B cell (primary cell): ENCODE measurements around the gene MAD1L1. TPM values are rescaled to one million over a fixed set of nuclear protein-coding genes. Genes with fewer than 3 reads are reported as not detected.

Experiments
- ATAC-seq: fragments of 200-7000 bp; cut with Tn5 transposase; one replicate; pipeline ENCODE4 v1.10.0; 2021; ENCODE audit warnings: low read depth, mild to moderate bottlenecking, moderate number of reproducible peaks, moderate library complexity
- CTCF ChIA-PET: fragments of 350-600 bp; sonication (Branson Sonifier 250); formaldehyde crosslinking; loops from one replicate; lab custom pipeline; 2021; ENCODE audit warnings: antibody characterized with exemption, inconsistent platforms; lab: Charles Lee
- POLR2A ChIA-PET: fragments of 350-600 bp; sonication (Branson Sonifier 250); formaldehyde crosslinking; loops from one replicate; lab custom pipeline; 2021; ENCODE audit warnings: antibody characterized with exemption; lab: Charles Lee
- DNase-seq: peaks from one replicate; pipeline ENCODE4 v3.0.0; 2013
- H2AFZ ChIP-seq: 2 replicates; pipeline ENCODE4 v1.6.1; 2012; ENCODE audit warnings: mild to moderate bottlenecking, low read depth, low read length; ENCODE audit not compliant: insufficient read depth, poor library complexity, severe bottlenecking
- H3K27ac ChIP-seq, 2 donors: 1 replicate in 1 of 2; 2 replicates in 1 of 2; pipeline ENCODE4 v1.5.1; 2012 to 2013; ENCODE audit warnings: low read length in 2 of 2, mild to moderate bottlenecking in 2 of 2, moderate library complexity in 1 of 2
- H3K27me3 ChIP-seq, 4 experiments: fragments of 200-600 bp in 1 of 4; sonication (generic) in 1 of 4; replicated peaks in 1 of 4; 1 replicate in 2 of 4; 2 replicates in 2 of 4; pipeline versions ENCODE4 v1.6.1 to v1.7.0; 2013 to 2016; ENCODE audit warnings: low read length in 3 of 4, mild to moderate bottlenecking in 2 of 4, mixed read lengths in 1 of 4, moderate library complexity in 1 of 4; ENCODE audit not compliant: insufficient read depth in 4 of 4, control insufficient read depth in 3 of 4; ENCODE audit errors: control extremely low read depth in 1 of 4
- H3K36me3 ChIP-seq, 2 experiments: replicated peaks in 1 of 2; 1 replicate in 1 of 2; 2 replicates in 1 of 2; pipeline versions ENCODE4 v1.6.1 to v1.7.1; 2013; ENCODE audit warnings: low read length in 1 of 2; ENCODE audit not compliant: insufficient read depth in 2 of 2, control insufficient read depth in 1 of 2; ENCODE audit errors: control extremely low read depth in 1 of 2, extremely low read depth in 1 of 2
- H3K4me1 ChIP-seq, 2 donors: fragments of 200-600 bp in 1 of 2; sonication (generic) in 1 of 2; 1 replicate in 1 of 2; 2 replicates in 1 of 2; pipeline versions ENCODE4 v1.5.1 to v1.6.1; 2013 to 2017; ENCODE audit warnings: low read length in 2 of 2; ENCODE audit not compliant: control insufficient read depth in 2 of 2, insufficient read depth in 2 of 2
- H3K4me2 ChIP-seq: replicated peaks from 2 replicates; pipeline ENCODE3; 2012; ENCODE audit warnings: mild to moderate bottlenecking, low read depth, low read length; ENCODE audit not compliant: poor library complexity, severe bottlenecking
- H3K4me3 ChIP-seq, 5 experiments: fragments of 200-600 bp in 1 of 5; sonication (generic) in 1 of 5; 1 replicate in 3 of 5; 2 replicates in 2 of 5; pipeline versions ENCODE4 v1.5.1 to v1.7.0; 2011 to 2016; ENCODE audit warnings: low read length in 4 of 5, mild to moderate bottlenecking in 4 of 5, low read depth in 2 of 5, control low read depth in 1 of 5, moderate library complexity in 1 of 5; ENCODE audit not compliant: insufficient read depth in 1 of 5; ENCODE audit errors: control extremely low read depth in 1 of 5, extremely low read depth in 1 of 5
- H3K79me2 ChIP-seq: fragments of 200-600 bp; sonication (generic); one replicate; pipeline ENCODE4 v1.6.0; 2016; ENCODE audit warnings: low read length; ENCODE audit not compliant: control insufficient read depth, insufficient read depth
- H3K9ac ChIP-seq: fragments of 200-600 bp; sonication (generic); 2 replicates; pipeline ENCODE4 v1.6.1; 2017; ENCODE audit warnings: mild to moderate bottlenecking, low read length, moderate library complexity
- H3K9me3 ChIP-seq, 3 donors: one replicate each; pipeline versions ENCODE4 v1.6.1 to v1.7.1; 2013; ENCODE audit warnings: low read length in 2 of 3; ENCODE audit not compliant: control insufficient read depth in 2 of 3, insufficient read depth in 1 of 3; ENCODE audit errors: control extremely low read depth in 1 of 3
- H4K20me1 ChIP-seq: 2 replicates; pipeline ENCODE4 v1.6.0; 2012; ENCODE audit warnings: mild to moderate bottlenecking, low read length; ENCODE audit not compliant: insufficient read depth, control insufficient read depth, poor library complexity, severe bottlenecking
- H3K27ac Mint-ChIP-seq: one replicate; pipeline ENCODE4 v1.8.0; 2021; ENCODE audit warnings: mixed read lengths
- H3K27me3 Mint-ChIP-seq: one replicate; pipeline ENCODE4 v1.8.0; 2021; ENCODE audit warnings: mixed read lengths
- H3K4me1 Mint-ChIP-seq: one replicate; pipeline ENCODE4 v1.8.0; 2021; ENCODE audit warnings: mixed read lengths
- H3K4me3 Mint-ChIP-seq: one replicate; pipeline ENCODE4 v1.8.0; 2021; ENCODE audit warnings: mixed read lengths
- H3K9me3 Mint-ChIP-seq: one replicate; pipeline ENCODE4 v1.8.0; 2022; ENCODE audit warnings: mixed read lengths; ENCODE audit not compliant: insufficient read depth
- EZH2 ChIP-seq: IDR thresholded peaks from 2 replicates; pipeline ENCODE4 v1.6.1; 2012; ENCODE audit warnings: borderline replicate concordance, low read depth, mild to moderate bottlenecking, moderate library complexity, low read length; ENCODE audit not compliant: insufficient read depth, poor library complexity, severe bottlenecking
- WGBS: methylation state at CpG from one replicate; pipeline ENCODE4 v1.1.5; 2013; ENCODE audit warnings: missing lambda C conversion rate; ENCODE audit not compliant: insufficient coverage; 5-methylcytosine and 5-hydroxymethylcytosine counted together
- intact Hi-C: fragments of 100-400 bp; cut with micrococcal nuclease; formaldehyde crosslinking; loops from one replicate; pipeline ENCODE4 v1.10.0; 2022
- polyA plus RNA-seq: library from polyadenylated mRNA; depleted of rRNA; stranded (reverse); fragments of >200 nt; gene quantifications from 2 replicates; pipeline ENCODE4 v1.2.3, GENCODE V29; 2012
- total RNA-seq, 2 donors: library from RNA; stranded (reverse); fragments of 120-200 nt in 1 of 2; gene quantifications; 1 replicate in 1 of 2; 2 replicates in 1 of 2; pipeline versions ENCODE4 v1.2.3 to v1.2.4, GENCODE V29; 2013 to 2022
- TF ChIP-seq, protein P1 (sequence below): fragments of 200-600 bp; IDR thresholded peaks from one replicate; pipeline ENCODE4 v1.8.0; 2022; ENCODE audit warnings: antibody characterized with exemption, mild to moderate bottlenecking

MAD1L1 gene
- total and polyA plus RNA-seq, 2 donors (not counting 1 experiment from before 2014, with no cell fraction given) = 86.7 to 110 TPM

DNA sequence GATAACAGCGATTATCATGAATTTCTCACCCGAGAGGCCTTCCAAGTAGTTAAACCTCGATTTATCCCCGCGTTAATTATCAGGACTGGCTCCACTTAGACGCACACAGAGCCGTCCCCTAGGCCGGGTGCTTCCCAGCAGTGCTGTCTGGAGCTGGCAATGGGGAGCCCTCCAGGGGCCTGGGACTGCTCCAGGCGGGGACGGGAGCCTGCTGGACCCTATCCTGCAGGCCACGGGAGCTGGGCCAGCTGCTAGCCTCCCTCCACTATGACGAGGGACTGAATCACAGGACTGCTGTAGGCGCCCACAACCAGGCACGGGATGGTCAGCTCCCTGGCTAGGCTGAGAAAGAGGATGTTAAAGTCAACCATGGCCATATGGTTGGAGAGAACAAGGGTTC lies 333.5 kb downstream of the MAD1L1 start:
- no peaks in the 10 kb centered on the region for H3K4me1 ChIP-seq
- ChIA-PET POLR2A (no interaction called here), CTCF (no interaction called here)
- 96% methylated on average over 14 of the region's 14 CpGs for WGBS
- H2AFZ ChIP-seq = no peak overlapping the region
- no peak overlapping the region for H3K27ac ChIP-seq
- H3K4me3 ChIP-seq = no peak overlapping the region
- no peak for TF ChIP-seq EZH2
- Mint-ChIP-seq H3K4me3 (no peak overlapping the region), H3K27me3 (no peaks in the 10 kb centered on the region), H3K27ac (no peak overlapping the region), H3K9me3 (no peaks in the 10 kb centered on the region), H3K4me1 (no peaks in the 10 kb centered on the region)
- ATAC-seq = no peak
- H3K9ac ChIP-seq = no peak overlapping the region
- H3K79me2 ChIP-seq = peaks cover 17% of the 10 kb centered on the region
- no peak overlapping the region for H3K4me2 ChIP-seq
- no peaks in the 10 kb centered on the region for H3K9me3 ChIP-seq
- intact Hi-C loops = no loop called here
- no peaks in the 10 kb centered on the region for H3K27me3 ChIP-seq
- no peak for DNase-seq
- H4K20me1 ChIP-seq = peaks cover 44% of the 10 kb centered on the region
- H3K36me3 ChIP-seq = peaks cover 0 to 34% of the 10 kb centered on the region in 2 experiments

DNA sequence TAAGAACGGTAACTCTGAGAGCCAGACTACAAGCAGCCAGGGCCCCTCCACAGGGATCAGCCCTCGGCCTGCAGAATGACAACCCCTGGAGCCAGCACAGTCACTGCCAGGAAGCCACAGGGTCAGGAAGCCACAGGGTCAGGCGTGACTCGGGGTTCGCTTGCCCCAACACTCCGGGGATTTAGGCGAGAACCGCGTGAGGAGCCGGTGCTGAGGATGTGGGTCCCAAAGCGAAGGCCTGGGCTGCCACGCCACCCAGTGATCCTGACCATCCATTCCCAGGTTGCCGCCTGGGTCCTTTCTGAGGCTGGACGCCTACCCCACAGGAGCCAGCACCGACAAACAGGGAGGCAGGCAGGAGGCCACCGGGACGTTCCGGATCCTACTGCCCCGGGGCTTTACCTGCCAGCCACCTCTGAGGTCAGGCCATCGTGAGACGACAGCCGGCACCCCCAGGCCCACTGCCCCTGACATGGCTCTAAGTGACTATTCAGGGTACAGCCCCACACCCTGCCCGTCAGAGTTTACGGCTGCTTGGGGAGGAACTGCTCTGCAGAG lies 334.0 kb downstream of the MAD1L1 start:
- Histone ChIP-seq H3K4me2 (no peak overlapping the region), H4K20me1 (peaks cover 47% of the 10 kb centered on the region), H3K79me2 (peaks cover 17% of the 10 kb centered on the region), H3K36me3 (peaks cover 0 to 35% of the 10 kb centered on the region in 2 experiments), H3K9ac (no peak overlapping the region), H3K4me1 (no peaks in the 10 kb centered on the region), H3K27ac (no peak overlapping the region), H3K9me3 (no peaks in the 10 kb centered on the region), H2AFZ (no peak overlapping the region), H3K4me3 (no peak overlapping the region), H3K27me3 (no peaks in the 10 kb centered on the region)
- Mint-ChIP-seq H3K27me3 (no peaks in the 10 kb centered on the region), H3K9me3 (no peaks in the 10 kb centered on the region), H3K4me1 (no peaks in the 10 kb centered on the region), H3K27ac (no peak overlapping the region), H3K4me3 (no peak overlapping the region)
- ChIA-PET POLR2A (no interaction called here), CTCF (no interaction called here)
- ATAC-seq = no peak
- DNase-seq = no peak
- no peak for TF ChIP-seq EZH2
- TF ChIP-seq, protein P1, sequence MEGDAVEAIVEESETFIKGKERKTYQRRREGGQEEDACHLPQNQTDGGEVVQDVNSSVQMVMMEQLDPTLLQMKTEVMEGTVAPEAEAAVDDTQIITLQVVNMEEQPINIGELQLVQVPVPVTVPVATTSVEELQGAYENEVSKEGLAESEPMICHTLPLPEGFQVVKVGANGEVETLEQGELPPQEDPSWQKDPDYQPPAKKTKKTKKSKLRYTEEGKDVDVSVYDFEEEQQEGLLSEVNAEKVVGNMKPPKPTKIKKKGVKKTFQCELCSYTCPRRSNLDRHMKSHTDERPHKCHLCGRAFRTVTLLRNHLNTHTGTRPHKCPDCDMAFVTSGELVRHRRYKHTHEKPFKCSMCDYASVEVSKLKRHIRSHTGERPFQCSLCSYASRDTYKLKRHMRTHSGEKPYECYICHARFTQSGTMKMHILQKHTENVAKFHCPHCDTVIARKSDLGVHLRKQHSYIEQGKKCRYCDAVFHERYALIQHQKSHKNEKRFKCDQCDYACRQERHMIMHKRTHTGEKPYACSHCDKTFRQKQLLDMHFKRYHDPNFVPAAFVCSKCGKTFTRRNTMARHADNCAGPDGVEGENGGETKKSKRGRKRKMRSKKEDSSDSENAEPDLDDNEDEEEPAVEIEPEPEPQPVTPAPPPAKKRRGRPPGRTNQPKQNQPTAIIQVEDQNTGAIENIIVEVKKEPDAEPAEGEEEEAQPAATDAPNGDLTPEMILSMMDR = no peak
- WGBS = 68% methylated on average over 24 of the region's 24 CpGs
- intact Hi-C loops = no loop called here
